Stimulated activated CD8-positive, alpha-beta memory T cell treated with anti-CD3 and anti-CD28 coated beads, Interleukin-4, amount 100 ng/mL, for 24 hours (primary cell): ENCODE data around the gene CFAP410.

Experiments
- DNase-seq: peaks from one replicate; pipeline ENCODE4 v3.0.0-alpha.2; 2020; ENCODE audit warnings: low read depth

The CFAP410 gene

DNA sequence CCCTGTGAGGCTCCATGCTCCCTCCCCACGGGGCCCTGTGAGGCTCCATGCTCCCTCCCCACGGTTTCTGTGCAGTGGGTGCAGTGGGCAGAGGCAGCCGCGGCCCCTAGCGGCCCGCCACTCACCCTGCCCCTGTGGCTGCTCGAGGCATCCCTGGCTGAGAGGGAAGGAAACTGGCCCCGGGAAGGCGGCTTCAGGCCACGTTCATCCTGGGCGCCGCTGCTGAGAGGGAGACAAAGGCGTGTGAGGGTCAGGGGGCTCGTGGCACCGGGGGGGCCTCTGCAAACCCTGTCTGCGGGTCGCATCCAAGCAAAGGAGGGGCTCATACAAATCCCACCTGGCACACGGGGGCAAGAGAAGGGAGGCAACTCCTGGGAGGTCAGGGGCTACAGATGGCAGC lies 8.5 kb downstream of the CFAP410 start:
- DNase-seq = no peak

DNA sequence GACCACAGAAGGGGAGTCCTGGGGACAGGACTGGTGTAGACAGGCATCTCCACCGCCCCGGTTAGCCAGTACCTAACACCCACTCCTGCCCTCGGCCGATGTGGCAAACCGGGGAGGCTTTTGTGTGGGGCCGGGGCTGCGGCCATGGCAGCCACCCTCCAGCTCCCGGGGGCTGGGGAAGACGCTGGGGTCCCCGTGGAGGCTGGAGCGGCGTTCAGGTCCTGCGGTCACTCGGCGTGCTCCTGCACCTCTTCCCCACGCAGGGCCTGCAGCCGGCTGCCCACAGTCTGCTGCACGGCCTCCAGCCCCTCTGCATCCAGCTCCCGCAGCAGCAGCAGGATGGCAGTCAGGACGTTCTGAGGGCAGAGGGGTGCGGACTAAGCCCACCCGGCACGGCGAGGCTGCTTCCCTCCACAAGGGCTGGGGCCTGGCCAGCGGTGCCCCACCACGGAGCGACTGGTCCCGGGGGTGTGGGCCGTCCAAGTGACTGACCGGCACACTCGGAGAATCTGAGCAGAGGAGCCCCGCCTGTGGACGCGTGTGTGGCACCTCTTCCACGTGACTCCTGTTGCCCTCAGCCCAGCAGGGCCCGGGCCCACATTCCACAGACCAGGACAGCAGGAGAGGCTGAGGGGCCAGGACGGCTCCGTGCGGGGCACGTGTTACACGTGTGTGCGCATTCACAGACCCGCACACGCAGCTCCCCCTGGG lies 9.1 kb downstream of the CFAP410 start:
- no peak for DNase-seq

GRCh38 chr21:44329086-44329889 lies 9.9 kb downstream of the CFAP410 start:
- DNase-seq = no peak

GRCh38 chr21:44328242-44328895 lies 10.8 kb downstream of the CFAP410 start:
- no peak for DNase-seq

GRCh38 chr21:44327603-44327974 lies 11.6 kb downstream of the CFAP410 start:
- no peak for DNase-seq

DNA sequence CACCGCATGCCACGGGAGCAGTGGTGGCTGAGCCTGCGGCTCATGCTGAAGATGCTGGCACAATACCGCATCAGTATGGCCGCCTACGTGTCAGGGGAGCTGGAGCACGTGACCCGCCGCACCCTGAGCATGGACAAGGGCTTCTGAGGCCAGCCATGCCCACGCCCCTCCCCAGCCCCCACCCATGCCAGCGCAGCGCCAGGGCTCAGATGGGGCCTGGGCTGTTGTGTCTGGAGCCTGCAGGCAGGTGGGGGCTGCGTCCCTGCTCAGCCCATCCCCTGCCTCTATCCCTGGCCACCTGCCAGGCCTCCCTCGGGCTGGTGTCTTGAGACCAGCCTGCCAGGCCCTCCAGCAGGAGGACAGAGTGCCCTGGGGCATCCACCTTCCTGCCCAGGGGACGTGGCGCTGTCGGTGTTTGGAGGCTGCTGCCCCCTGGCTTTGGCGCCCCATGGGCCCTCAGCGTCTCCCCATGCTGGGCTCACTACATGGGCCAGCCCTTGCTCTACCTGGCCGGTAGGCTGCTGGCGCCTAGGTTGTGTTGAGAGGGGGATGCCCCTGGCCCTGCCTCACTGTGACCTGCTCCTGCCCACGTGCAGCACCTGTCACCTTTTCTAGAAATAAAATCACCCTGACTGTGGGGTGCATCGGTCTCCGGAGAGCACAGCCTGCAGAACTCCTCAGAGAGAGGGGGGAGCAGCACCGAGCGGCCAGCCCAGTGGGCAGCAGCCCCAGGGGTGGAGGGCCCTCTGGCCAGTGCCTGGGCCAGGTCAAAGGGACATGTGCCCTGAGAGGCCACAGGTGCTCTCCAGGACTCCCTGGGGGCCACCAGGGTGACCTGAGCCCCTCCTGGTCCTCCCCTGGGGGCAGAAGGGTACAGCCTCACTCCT lies 12.2 kb downstream of the CFAP410 start:
- no peak for DNase-seq

GRCh38 chr21:44326272-44326647 lies 12.9 kb downstream of the CFAP410 start:
- no peak for DNase-seq

GRCh38 chr21:44325386-44326271 lies 13.6 kb downstream of the CFAP410 start:
- no peak for DNase-seq

DNA sequence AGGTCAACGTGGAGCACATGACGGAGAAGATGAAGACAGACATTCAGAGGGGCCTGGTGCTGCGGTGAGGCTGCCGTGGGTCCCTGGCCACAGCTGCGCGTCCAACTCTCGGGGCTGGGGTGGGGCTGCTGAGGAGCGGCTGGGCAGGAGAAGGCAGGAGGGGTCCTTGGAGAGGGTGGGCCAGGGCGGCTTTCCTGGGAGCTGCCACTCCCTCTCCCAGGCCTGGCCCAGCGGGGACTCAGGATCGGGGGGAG lies 14.4 kb downstream of the CFAP410 start:
- no peak for DNase-seq

DNA sequence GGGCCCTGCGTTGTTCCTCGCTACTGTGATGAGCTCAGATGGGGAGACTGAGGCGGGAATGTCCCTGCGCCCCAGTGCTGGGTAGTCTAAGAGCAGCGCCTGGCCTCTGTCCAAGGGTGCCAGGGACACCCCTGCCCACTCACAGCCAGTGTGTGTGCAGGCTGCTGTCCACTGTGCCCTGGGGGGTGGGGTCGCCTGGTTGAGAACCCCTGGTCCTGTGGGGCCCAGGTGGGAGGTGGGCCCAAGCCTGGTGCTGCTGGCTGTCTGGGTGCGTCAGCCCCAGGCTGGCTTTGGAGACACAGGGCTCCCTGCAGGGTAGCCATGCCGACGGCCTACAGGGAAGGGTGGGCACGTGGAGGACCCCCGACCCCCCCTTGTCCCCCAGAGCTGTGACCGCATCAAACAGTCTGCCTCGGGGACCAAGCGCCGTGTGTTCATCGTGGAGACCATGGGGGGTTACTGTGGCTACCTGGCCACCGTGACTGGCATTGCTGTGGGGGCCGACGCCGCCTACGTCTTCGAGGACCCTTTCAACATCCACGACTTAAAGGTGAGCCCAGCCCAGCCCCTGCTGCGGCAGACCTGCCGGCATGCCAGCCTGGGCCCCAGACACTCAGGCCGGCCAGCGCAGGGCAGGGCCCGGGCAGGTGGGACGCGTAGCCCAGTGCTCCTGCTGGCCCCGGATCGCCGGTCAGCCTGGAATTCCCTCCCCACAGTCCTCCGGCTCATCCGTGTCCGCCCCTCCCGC lies 14.9 kb downstream of the CFAP410 start:
- no peak for DNase-seq

- DNase-seq = no peak
These were observed 15.6 kb downstream of the CFAP410 start for GRCh38 chr21:44323591-44323990.

DNA sequence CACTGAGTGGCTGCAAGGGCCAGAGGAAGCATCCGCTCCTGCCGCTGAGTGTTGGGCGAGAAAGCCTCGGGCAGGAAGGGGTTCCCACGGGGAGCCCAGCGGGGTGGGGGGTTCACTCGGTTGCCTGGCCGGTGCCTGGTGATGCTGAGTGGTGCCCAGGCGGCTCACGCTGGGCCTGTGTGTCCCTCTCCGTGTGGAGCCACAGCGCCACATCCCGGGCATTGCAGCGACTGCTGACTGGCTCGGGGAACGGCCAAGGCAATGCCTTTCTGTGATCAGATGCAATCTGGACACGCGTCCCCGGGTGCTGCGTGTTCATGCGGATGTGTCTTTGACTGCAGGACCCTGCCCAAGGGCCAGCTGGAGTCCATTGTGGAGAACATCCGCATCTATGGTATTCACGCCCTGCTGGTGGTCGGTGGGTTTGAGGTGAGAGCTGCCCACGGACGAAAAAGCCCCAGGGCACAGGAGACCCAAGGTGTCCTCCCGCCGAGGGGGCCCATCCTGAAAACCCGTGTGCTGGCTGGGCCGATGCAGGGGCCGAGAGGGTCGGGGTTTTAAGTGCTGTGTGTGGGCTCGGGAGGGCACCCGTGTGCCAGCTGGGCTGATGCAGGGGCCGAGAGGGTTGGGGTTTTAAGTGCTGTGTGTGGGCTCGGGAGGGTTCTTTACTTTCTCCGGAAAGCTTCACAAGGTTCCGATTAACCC lies 16.4 kb downstream of the CFAP410 start:
- no peak for DNase-seq

GRCh38 chr21:44321846-44322450 lies 17.2 kb downstream of the CFAP410 start:
- no peak for DNase-seq

DNA sequence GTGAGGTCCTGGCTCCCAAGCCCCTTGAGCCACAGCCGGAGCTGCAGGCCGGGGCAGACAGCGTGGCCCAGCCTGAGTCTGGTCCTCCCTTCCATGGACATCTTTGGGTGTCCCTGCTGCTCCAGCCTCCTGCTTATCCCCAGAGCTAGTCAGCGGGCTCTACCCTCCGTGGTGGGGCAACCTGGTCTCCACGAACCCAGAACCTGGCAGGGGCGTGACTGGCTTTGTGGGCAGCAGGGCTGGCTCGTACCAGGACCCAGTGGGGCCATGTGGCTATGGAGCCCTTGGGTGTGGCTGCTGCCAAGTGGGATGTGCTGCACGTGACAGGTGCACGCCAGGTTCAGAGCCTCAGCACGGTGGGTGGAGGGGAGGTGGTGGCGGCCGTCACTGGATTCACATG lies 18.3 kb downstream of the CFAP410 start:
- DNase-seq = no peak

GRCh38 chr21:44319407-44320065 lies 19.7 kb downstream of the CFAP410 start:
- no peak for DNase-seq

- no peak for DNase-seq
These were observed 20.5 kb downstream of the CFAP410 start for GRCh38 chr21:44318489-44319285.

GRCh38 chr21:44317871-44318270 lies 21.3 kb downstream of the CFAP410 start:
- no peak for DNase-seq

GRCh38 chr21:44317241-44317782 lies 21.9 kb downstream of the CFAP410 start:
- DNase-seq = no peak
